Gastrocnemius medialis (tissue), 4 donors: ENCODE data around the gene CLEC11A.

Experiments used
- POLR2A ChIP-seq, 2 donors: fragments of 450-650 bp; IDR thresholded peaks; one replicate each; pipeline ENCODE4 v1.6.1; 2017; ENCODE audit warnings: antibody characterized with exemption in 2 of 2, mild to moderate bottlenecking in 2 of 2, moderate library complexity in 2 of 2
- TF ChIP-seq, protein P1 (sequence below), 5 experiments: fragments of 450-650 bp in 3 of 5; fragments of 200-600 bp in 2 of 5; sonication (generic) in 2 of 5; IDR thresholded peaks in 4 of 5; conservative IDR thresholded peaks in 1 of 5; 1 replicate in 4 of 5; 2 replicates in 1 of 5; pipeline ENCODE4 v1.5.1; 2016 to 2019; ENCODE audit warnings: antibody characterized with exemption in 5 of 5, mild to moderate bottlenecking in 3 of 5, moderate library complexity in 3 of 5

DNA sequence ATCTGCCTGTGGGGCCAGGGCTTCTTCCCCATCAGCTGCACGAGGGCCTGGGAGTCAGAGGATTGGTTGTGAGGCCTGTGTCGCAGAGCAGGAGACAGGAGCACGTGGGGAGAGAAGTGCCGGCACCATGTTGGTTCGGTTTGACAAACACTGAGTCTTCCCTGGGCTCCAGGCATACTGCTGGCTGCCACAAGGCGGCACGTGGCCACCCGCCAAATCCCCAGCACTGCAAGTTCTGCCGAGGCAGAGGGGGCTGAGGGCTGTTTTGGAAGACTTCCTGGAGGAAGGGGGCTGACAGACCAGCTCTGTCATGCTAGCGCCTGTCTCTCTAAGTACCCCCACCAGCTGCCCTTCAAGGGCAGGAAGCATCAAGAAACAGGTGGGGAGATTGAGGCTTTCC is 13.1 kb upstream of the CLEC11A start:
- TF ChIP-seq, protein P1, sequence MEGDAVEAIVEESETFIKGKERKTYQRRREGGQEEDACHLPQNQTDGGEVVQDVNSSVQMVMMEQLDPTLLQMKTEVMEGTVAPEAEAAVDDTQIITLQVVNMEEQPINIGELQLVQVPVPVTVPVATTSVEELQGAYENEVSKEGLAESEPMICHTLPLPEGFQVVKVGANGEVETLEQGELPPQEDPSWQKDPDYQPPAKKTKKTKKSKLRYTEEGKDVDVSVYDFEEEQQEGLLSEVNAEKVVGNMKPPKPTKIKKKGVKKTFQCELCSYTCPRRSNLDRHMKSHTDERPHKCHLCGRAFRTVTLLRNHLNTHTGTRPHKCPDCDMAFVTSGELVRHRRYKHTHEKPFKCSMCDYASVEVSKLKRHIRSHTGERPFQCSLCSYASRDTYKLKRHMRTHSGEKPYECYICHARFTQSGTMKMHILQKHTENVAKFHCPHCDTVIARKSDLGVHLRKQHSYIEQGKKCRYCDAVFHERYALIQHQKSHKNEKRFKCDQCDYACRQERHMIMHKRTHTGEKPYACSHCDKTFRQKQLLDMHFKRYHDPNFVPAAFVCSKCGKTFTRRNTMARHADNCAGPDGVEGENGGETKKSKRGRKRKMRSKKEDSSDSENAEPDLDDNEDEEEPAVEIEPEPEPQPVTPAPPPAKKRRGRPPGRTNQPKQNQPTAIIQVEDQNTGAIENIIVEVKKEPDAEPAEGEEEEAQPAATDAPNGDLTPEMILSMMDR (IDR thresholded peaks at IDR 0.05 in 4 of 5, conservative IDR thresholded peaks at IDR 0.05 in 1 of 5) = no peak
- TF ChIP-seq POLR2A (IDR thresholded peaks at IDR 0.05) = no peak
